HUES64 (cell line): Measurements from ENCODE around the gene SLC50A1.
"Not testable (repeated sequence)": the region's sequence is repeated elsewhere in the genome, so short reads cannot be mapped to it uniquely, and the experiment has no call there.

Experiments used
- H3K27ac ChIP-seq: 2 replicates; pipeline ENCODE4 v1.7.0; 2013; ENCODE audit warnings: low read depth, low read length, inconsistent platforms
- H3K27me3 ChIP-seq: 2 replicates; pipeline ENCODE4 v1.6.1; 2013; ENCODE audit warnings: mild to moderate bottlenecking, low read length; ENCODE audit not compliant: insufficient read depth
- H3K36me3 ChIP-seq: 2 replicates; pipeline ENCODE4 v1.6.1; 2013; ENCODE audit warnings: mild to moderate bottlenecking, low read length; ENCODE audit not compliant: insufficient read depth
- H3K4me1 ChIP-seq: 2 replicates; pipeline ENCODE4 v1.6.1; 2013; ENCODE audit warnings: mild to moderate bottlenecking, low read length, moderate library complexity; ENCODE audit not compliant: insufficient read depth
- H3K4me3 ChIP-seq: 2 replicates; pipeline ENCODE4 v1.5.1; 2013; ENCODE audit warnings: mild to moderate bottlenecking, low read length, moderate library complexity
- H3K9ac ChIP-seq: 2 replicates; pipeline ENCODE4 v1.6.1; 2013; ENCODE audit warnings: mild to moderate bottlenecking, low read depth, low read length
- H3K9me3 ChIP-seq: 2 replicates; pipeline ENCODE4 v1.6.1; 2013; ENCODE audit warnings: low read depth, low read length; ENCODE audit not compliant: insufficient read depth
- WGBS: fragments of 150-250, 120-280 bp; methylation state at CpG from one replicate; pipeline ENCODE4 v1.1.7; 2013; ENCODE audit warnings: missing lambda C conversion rate; 5-methylcytosine and 5-hydroxymethylcytosine counted together

SLC50A1 gene

DNA sequence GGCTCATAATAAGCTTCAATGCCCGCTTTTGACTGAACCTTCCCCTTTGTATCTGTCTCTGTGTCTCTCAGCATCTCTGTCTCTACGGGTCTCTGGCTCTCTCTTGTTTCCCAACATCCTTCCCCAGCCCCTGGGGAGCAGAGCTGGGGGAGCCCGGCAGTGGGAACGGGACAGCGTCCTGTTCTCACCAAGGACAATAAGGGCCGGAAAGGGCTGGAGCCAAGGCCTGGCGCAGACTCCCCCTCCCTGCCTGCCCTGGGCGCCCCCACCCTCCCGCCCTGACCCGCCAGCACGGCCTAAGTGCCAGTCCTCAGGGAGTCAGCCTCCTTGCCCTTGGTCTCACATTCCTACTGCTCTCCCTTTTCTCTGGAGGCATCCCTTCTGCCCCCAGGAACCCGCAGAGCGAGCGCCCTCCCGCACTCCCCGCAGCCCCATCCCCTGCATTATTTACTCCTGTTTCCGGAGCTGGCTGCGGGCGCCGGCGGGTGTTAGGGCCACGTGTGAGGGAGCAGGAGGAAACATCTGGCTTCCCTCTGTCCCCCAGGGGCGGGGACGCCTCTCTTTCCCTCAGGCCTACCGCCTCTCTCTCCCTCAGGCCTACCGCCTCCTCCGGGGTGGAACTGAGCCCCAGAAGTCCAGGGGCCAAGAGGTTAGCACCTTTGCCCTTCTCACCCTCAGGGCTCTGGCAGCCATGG is 31.0 kb downstream of the SLC50A1 start:
- Histone ChIP-seq H3K9me3 (no peaks in the 10 kb centered on the region), H3K9ac (peak overlapping the region; percentile 14; the same call in 1 of the 2 replicates), H3K27ac (no peak overlapping the region), H3K4me3 (peak overlapping the region; percentile 39), H3K36me3 (peaks cover 18% of the 10 kb centered on the region), H3K4me1 (peaks cover 8% of the 10 kb centered on the region; the same call in 1 of the 2 replicates), H3K27me3 (no peaks in the 10 kb centered on the region)
- 69% methylated on average over 27 of the region's 27 CpGs for WGBS

DNA sequence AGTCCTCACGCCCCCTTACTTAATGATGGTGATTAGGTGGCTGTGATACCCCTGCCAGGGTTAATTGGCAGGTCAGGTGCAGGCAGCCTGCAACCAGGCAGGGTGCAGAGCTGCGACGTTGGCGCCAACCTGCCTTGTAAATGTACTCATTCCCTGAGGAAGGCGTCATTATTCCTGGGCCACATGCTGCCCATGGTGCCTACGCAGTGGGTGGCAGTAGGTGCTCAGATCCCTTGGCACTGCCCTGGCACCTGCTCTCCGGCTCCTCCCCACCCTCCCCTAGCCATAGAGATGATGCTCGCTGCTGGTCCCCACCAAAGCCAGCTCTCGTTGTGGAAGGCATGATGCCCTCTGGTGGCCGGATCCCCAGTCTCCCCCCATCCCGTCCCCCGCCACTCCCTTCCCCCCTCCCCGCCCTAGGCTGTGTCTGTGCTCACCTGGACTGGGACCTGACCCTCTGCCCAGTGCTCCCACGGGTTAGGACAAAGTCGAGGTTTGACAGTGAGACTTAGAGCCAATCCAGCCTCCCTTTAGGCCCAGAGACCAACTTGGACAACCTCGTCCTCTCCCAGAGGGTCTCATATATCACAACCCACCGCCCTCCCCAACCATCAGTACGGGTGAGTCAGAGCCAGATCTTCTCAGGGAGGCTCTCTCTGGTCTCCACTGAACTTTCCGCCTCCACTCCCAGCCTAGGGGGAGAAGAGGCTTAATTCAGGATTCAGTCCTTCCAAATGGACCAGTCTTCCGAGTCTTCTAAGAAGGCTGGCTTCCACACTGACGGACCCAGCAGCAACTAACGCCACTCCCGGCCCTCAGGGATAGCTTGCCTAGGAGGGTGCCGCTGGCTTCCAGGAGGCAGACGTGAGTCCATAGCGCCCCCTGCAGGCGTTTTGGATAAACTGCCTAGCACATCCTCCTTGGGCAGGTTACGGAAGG is 31.8 kb downstream of the SLC50A1 start:
- no peaks in the 10 kb centered on the region for H3K9me3 ChIP-seq
- H3K36me3 ChIP-seq, result peaks cover 18% of the 10 kb centered on the region
- 15% methylated on average over 26 of the region's 28 CpGs for WGBS
- peak overlapping the region; percentile 14; the same call in 1 of the 2 replicates for H3K9ac ChIP-seq
- peak overlapping the region; percentile 56 for H3K4me3 ChIP-seq
- H3K4me1 ChIP-seq, result peaks cover 14% of the 10 kb centered on the region
- H3K27ac ChIP-seq, result no peak overlapping the region
- no peaks in the 10 kb centered on the region for H3K27me3 ChIP-seq

GRCh38 chr1:155168105-155168445 is 32.4 kb downstream of the SLC50A1 start:
- not testable (repeated sequence) for H3K27ac ChIP-seq, H3K9me3 ChIP-seq, H3K9ac ChIP-seq, H3K27me3 ChIP-seq, H3K4me3 ChIP-seq
- Histone ChIP-seq H3K4me1 (peaks cover 14% of the 10 kb centered on the region), H3K36me3 (peaks cover 18% of the 10 kb centered on the region)
- 58% methylated on average over 4 of the region's 4 CpGs for WGBS

DNA sequence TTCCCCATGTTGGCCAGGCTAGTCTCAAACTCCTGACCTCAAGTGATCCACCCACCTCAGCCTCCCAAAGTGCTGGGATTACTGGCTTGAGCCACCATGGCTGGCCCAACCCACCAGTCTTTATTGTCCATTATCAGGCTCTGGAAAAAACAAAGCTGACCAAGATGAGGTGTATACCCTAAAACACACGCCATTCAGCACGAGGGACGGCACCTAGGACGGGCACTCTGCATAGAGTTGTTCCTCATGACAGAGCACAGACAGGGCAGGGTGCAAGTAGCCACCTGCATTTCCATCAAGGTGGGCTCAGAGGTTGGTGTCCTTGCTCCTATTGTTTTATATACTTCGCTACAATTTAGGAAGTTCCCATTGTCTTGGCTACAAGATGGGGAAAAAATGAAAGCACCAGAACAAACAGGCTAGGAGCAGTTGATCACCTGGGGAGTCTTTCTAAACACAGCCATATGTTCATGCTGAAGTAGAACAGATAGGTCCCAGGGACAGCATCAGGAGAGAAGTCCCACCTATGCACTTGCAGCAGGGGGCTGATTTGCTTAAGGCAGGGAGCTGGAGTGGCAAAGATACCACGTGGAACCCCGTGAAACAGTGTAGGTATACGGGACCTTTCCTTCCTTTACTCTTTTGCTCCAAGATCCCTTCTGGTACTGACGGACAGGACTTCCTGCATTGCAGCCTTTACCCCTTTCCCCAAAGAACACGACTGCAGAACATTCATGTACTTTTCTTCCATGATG is 33.0 kb downstream of the SLC50A1 start:
- Histone ChIP-seq H3K4me1 (peaks cover 14% of the 10 kb centered on the region), H3K27me3 (no peaks in the 10 kb centered on the region)
- WGBS, result 91% methylated on average over 10 of the region's 10 CpGs

DNA sequence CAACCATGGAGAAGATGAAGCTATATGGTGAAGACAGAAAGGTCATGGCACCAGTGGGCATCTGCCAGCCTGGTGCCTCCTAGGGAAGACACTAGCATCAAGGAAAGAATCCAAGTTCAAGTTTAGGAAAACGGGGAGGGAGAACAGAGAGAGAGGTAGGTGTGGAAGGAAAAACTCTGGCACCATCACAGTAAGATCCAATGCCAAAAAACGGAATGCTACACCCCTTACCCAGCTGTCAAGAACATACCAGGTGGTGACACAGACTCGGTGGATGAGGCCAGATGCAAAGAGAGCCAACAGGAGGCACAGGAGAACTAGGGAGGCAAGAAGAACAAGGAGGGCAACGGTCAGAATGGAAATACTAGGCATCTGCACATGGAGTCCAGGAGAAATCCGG is 33.9 kb downstream of the SLC50A1 start:
- peaks cover 14% of the 10 kb centered on the region for H3K4me1 ChIP-seq
- no peak overlapping the region for H3K27ac ChIP-seq
- no peak overlapping the region for H3K9ac ChIP-seq
- no peaks in the 10 kb centered on the region for H3K27me3 ChIP-seq
- no peaks in the 10 kb centered on the region for H3K9me3 ChIP-seq
- 94% methylated on average over 5 of the region's 5 CpGs for WGBS
- H3K4me3 ChIP-seq, result no peak overlapping the region
- peaks cover 18% of the 10 kb centered on the region for H3K36me3 ChIP-seq

More for the DNA sequence above, 33.0 kb downstream of the SLC50A1 start:
- Histone ChIP-seq H3K9ac (no peak overlapping the region), H3K27ac (no peak overlapping the region), H3K36me3 (peaks cover 18% of the 10 kb centered on the region), H3K4me3 (no peak overlapping the region), H3K9me3 (no peaks in the 10 kb centered on the region)

- Histone ChIP-seq H3K36me3 (peaks cover 18% of the 10 kb centered on the region), H3K4me3 (no peak overlapping the region), H3K4me1 (peaks cover 14% of the 10 kb centered on the region), H3K9me3 (no peaks in the 10 kb centered on the region), H3K9ac (no peak overlapping the region), H3K27ac (no peak overlapping the region), H3K27me3 (no peaks in the 10 kb centered on the region)
- WGBS, result 92% methylated on average over 1 of the region's 2 CpGs
Observed at GRCh38 chr1:155170101-155170785, 34.6 kb downstream of the SLC50A1 start.

- WGBS, result 96% methylated on average over 7 of the region's 7 CpGs
- H3K27me3 ChIP-seq, result no peaks in the 10 kb centered on the region
- peaks cover 18% of the 10 kb centered on the region for H3K36me3 ChIP-seq
- peaks cover 13% of the 10 kb centered on the region for H3K4me1 ChIP-seq
- no peak overlapping the region for H3K4me3 ChIP-seq
- no peak overlapping the region for H3K9ac ChIP-seq
- no peak overlapping the region for H3K27ac ChIP-seq
- no peaks in the 10 kb centered on the region for H3K9me3 ChIP-seq
Observed at GRCh38 chr1:155170806-155171205, 35.2 kb downstream of the SLC50A1 start.

GRCh38 chr1:155171836-155172731 is 36.4 kb downstream of the SLC50A1 start:
- Histone ChIP-seq H3K4me1 (peaks cover 7% of the 10 kb centered on the region), H3K36me3 (peaks cover 22% of the 10 kb centered on the region), H3K9ac (peak overlapping the region; percentile 80), H3K27me3 (no peaks in the 10 kb centered on the region), H3K27ac (peak overlapping the region; percentile 87; the same call in 1 of the 2 replicates), H3K9me3 (no peaks in the 10 kb centered on the region), H3K4me3 (peak overlapping the region; percentile 81)
- WGBS, result 52% methylated on average over 8 of the region's 8 CpGs

GRCh38 chr1:155172732-155173477 is 37.3 kb downstream of the SLC50A1 start, which contains the start of gene KRTCAP2:
TSS of gene KRTCAP2 (minus strand) at chr1:155173304. CDS start at chr1:155173224, 80 bp downstream.
- Histone ChIP-seq H3K9me3 (no peaks in the 10 kb centered on the region), H3K4me1 (peaks cover 5% of the 10 kb centered on the region; the same call in 1 of the 2 replicates), H3K4me3 (peak within 1 kb of the TSS; percentile 81), H3K27ac (peak within 1 kb of the TSS; percentile 87), H3K36me3 (peaks cover 30% of the 10 kb centered on the region), H3K27me3 (no peaks in the 10 kb centered on the region), H3K9ac (peak within 1 kb of the TSS; percentile 80)
- WGBS, result under 1% methylated on average over 56 of the region's 57 CpGs
